ENCODE results near the gene NOL3. TPM values are rescaled to one million over a fixed set of nuclear protein-coding genes. Genes with fewer than 3 reads are reported as not detected.
A peak's percentile ranks its signal among the peaks of the same experiment; 100 is the strongest.

NOL3 gene
- total and polyA plus RNA-seq, 2 of the 13 experiments (the other 11 are each of a cell fraction or from before 2014, with no cell fraction given), result 5.7 to 20.5 TPM

GRCh38 chr16:67182288-67182687, 11.9 kb downstream of the NOL3 start:
- no TSS peak for BruUV-seq (replicated peaks)
- no peak for ATAC-seq
- no peak overlapping the region for H3K27ac ChIP-seq (ENCODE audit: extremely low read length, insufficient read depth, low read length)
- in situ Hi-C loops (cut with HindIII; ENCODE audit: extremely low pct_ligation_motif_present, low pct_unique_long_range_greater_than_20kb) (no loop called here), intact Hi-C loops (cut with micrococcal nuclease; ENCODE audit: unreplicated experiment) (no loop called here)
- WGBS (ENCODE audit: low lambda C conversion rate), result 88% methylated on average over 2 of the region's 2 CpGs
- H4K20me1 ChIP-seq (ENCODE audit: insufficient read depth, low read length), result no peaks in the 10 kb centered on the region; the same call in 1 of the 2 replicates
- CTCF ChIA-PET (ENCODE audit: low intra/inter-chr PET ratio, low total read pairs), result no interaction called here
- POLR2A ChIA-PET, result interaction anchor here (2.0 kb wide), 1 partner anchor 12 kb away, joined by 6 read pairs; the partner anchor contains the start of gene NOL3
- H3K27me3 ChIP-seq (ENCODE audit: control insufficient read depth in 1 of 2, insufficient read depth in 2 of 2, low read length in 2 of 2), result peaks cover 0 to under 1% of the 10 kb centered on the region in 2 experiments; a peak in 2 of 5 replicates
- H3K9ac ChIP-seq (ENCODE audit: insufficient read depth, low read depth, low read length), result no peak overlapping the region
- peak overlapping the region; percentile 96; the same call in 1 of the 2 replicates for H3K4me2 ChIP-seq (ENCODE audit: low read depth, low read length)
- H3K36me3 ChIP-seq (replicated peaks in 1 of 2; ENCODE audit: control insufficient read depth in 1 of 2, insufficient read depth in 2 of 2, low read length in 2 of 2), result no peaks in the 10 kb centered on the region
- no peaks in the 10 kb centered on the region for H3K9me3 ChIP-seq (ENCODE audit: low read length)
- peak; percentile 66 for FAIRE-seq
- no peak overlapping the region for H3K4me3 ChIP-seq (replicated peaks in 1 of 3; ENCODE audit: insufficient read depth in 1 of 3, low read depth in 2 of 3, low read length in 3 of 3)
- DNase-seq (ENCODE audit: low spot score), result no peak
- no peak overlapping the region for H2AFZ ChIP-seq (ENCODE audit: low read length)
- H3K79me2 ChIP-seq (ENCODE audit: insufficient read depth, low read length), result no peaks in the 10 kb centered on the region
- TF ChIP-seq HCFC1 (IDR thresholded peaks at IDR 0.05; ENCODE audit: low read depth, low read length) (no peak), THAP7 (CRISPR knock-in tag; IDR thresholded peaks at IDR 0.05) (no peak), MTA3 (CRISPR knock-in tag; IDR thresholded peaks at IDR 0.05) (no peak), PRPF4 (IDR thresholded peaks at IDR 0.05; ENCODE audit: low read depth, low read length, poor library complexity, severe bottlenecking) (no peak), NFYB (CRISPR knock-in tag; IDR thresholded peaks at IDR 0.05) (no peak), NFE2L1 (CRISPR knock-in tag; IDR thresholded peaks at IDR 0.05; ENCODE audit: borderline replicate concordance) (no peak), CBX2 (IDR thresholded peaks at IDR 0.05; ENCODE audit: low read depth, low read length) (no peak), CBX2 (CRISPR knock-in tag; IDR thresholded peaks at IDR 0.05; ENCODE audit: low read depth) (no peak), ZMYM4 (CRISPR knock-in tag; IDR thresholded peaks at IDR 0.05) (no peak), GPN1 (CRISPR knock-in tag; IDR thresholded peaks at IDR 0.05; ENCODE audit: borderline replicate concordance) (no peak), SMARCE1 (IDR thresholded peaks at IDR 0.05; ENCODE audit: borderline replicate concordance) (no peak), MBD4 (IDR thresholded peaks at IDR 0.05; ENCODE audit: borderline replicate concordance, low read length) (no peak), POLR2G (IDR thresholded peaks at IDR 0.05; ENCODE audit: low read depth, low read length) (no peak), ZNF225 (CRISPR knock-in tag; IDR thresholded peaks at IDR 0.05) (no peak), MEF2D (CRISPR knock-in tag; IDR thresholded peaks at IDR 0.05) (no peak), RXRA (CRISPR knock-in tag; IDR thresholded peaks at IDR 0.05) (no peak), RBM22 (optimal IDR thresholded peaks at IDR 0.05; ENCODE audit: low read length) (no peak), ZNF720 (CRISPR knock-in tag; IDR thresholded peaks at IDR 0.05) (no peak), HOXD1 (CRISPR knock-in tag; IDR thresholded peaks at IDR 0.05) (no peak), NONO (IDR thresholded peaks at IDR 0.05) (no peak), NONO (CRISPR knock-in tag; conservative IDR thresholded peaks at IDR 0.05) (no peak)
- peaks cover 60% of the 10 kb centered on the region for H3K4me1 ChIP-seq (ENCODE audit: insufficient read depth, low read length)
